Measurements from ENCODE around the gene BFSP1.

Gene BFSP1

GRCh38 chr20:17518339-17519052, 12.7 kb downstream of the BFSP1 start:
- no peak for DNase-seq

GRCh38 chr20:17515053-17515452, 16.1 kb downstream of the BFSP1 start:
- no peak for DNase-seq

- DNase-seq, result no peak
These were observed 17.2 kb downstream of the BFSP1 start for GRCh38 chr20:17513939-17514338.

GRCh38 chr20:17511401-17511800, 19.8 kb downstream of the BFSP1 start:
- no peak for DNase-seq

- DNase-seq, result no peak
These were observed 20.6 kb downstream of the BFSP1 start for GRCh38 chr20:17510548-17510947.

GRCh38 chr20:17508756-17509155, 22.4 kb downstream of the BFSP1 start:
- no peak for DNase-seq

GRCh38 chr20:17507531-17507930, 23.6 kb downstream of the BFSP1 start:
- DNase-seq, result no peak

GRCh38 chr20:17507032-17507431, 24.1 kb downstream of the BFSP1 start:
- no peak for DNase-seq

- no peak for DNase-seq
These were observed 25.3 kb downstream of the BFSP1 start for GRCh38 chr20:17505636-17506517.

- peak; percentile 46 for DNase-seq
These were observed 26.1 kb downstream of the BFSP1 start for GRCh38 chr20:17504898-17505635.

- no peak for DNase-seq
These were observed 26.9 kb downstream of the BFSP1 start for GRCh38 chr20:17504066-17504897.

GRCh38 chr20:17503301-17504065, 27.7 kb downstream of the BFSP1 start:
- DNase-seq, result no peak

- DNase-seq, result no peak
These were observed 29.1 kb downstream of the BFSP1 start for GRCh38 chr20:17502105-17502504.

GRCh38 chr20:17501701-17502100, 29.5 kb downstream of the BFSP1 start:
- no peak for DNase-seq

- no peak for DNase-seq
These were observed 30.4 kb downstream of the BFSP1 start for GRCh38 chr20:17500826-17501225.

- no peak for DNase-seq
These were observed 30.9 kb downstream of the BFSP1 start for GRCh38 chr20:17500271-17500670.

- no peak for DNase-seq
These were observed 32.1 kb downstream of the BFSP1 start for GRCh38 chr20:17499041-17499440.

- no peak for DNase-seq
These were observed 32.5 kb downstream of the BFSP1 start for GRCh38 chr20:17498641-17499040.

- no peak for DNase-seq
These were observed 33.2 kb downstream of the BFSP1 start for GRCh38 chr20:17497821-17498580.

GRCh38 chr20:17495826-17496225, 35.4 kb downstream of the BFSP1 start:
- DNase-seq, result no peak

GRCh38 chr20:17494201-17494600, 37.0 kb downstream of the BFSP1 start:
- DNase-seq, result no peak

All from NCI-H2171 (cell line).